Kidney (tissue), 14 donors: ENCODE measurements around the gene IFIH1. TPM values are rescaled to one million over a fixed set of nuclear protein-coding genes. Genes with fewer than 3 reads are reported as not detected.

Experiments used
- DNase-seq, 5 donors: peaks; one replicate each; pipeline ENCODE4 v3.0.0-alpha.2; 2013 to 2020
- FAIRE-seq: peaks from 2 replicates; lab custom pipeline; 2012; peaks lifted over from hg19 to GRCh38; lab: Jason Lieb, UNC
- H3K27ac ChIP-seq, 2 donors: one replicate each; pipeline ENCODE4 v1.7.0; 2013; ENCODE audit warnings: low read depth in 2 of 2, low read length in 2 of 2, inconsistent platforms in 1 of 2
- H3K27me3 ChIP-seq: one replicate; pipeline ENCODE4 v1.7.1; 2013; ENCODE audit warnings: low read length, inconsistent platforms; ENCODE audit not compliant: control insufficient read depth, insufficient read depth
- H3K36me3 ChIP-seq, 3 donors: one replicate each; pipeline versions ENCODE4 v1.7.0 to v1.7.1; 2013; ENCODE audit warnings: low read length in 3 of 3, control low read depth in 1 of 3, inconsistent platforms in 1 of 3; ENCODE audit not compliant: insufficient read depth in 3 of 3, control insufficient read depth in 2 of 3
- H3K4me1 ChIP-seq, 3 donors: one replicate each; pipeline versions ENCODE4 v1.7.0 to v1.7.1; 2013; ENCODE audit warnings: low read length in 3 of 3, inconsistent platforms in 1 of 3, low read depth in 1 of 3; ENCODE audit not compliant: control insufficient read depth in 2 of 3, insufficient read depth in 2 of 3
- H3K4me3 ChIP-seq, 3 donors: one replicate each; pipeline versions ENCODE4 v1.7.0 to v1.8.1; 2013; ENCODE audit warnings: low read length in 3 of 3, control low read depth in 1 of 3, inconsistent platforms in 1 of 3
- H3K9ac ChIP-seq, 3 donors: one replicate each; pipeline versions ENCODE4 v1.7.0 to v1.7.1; 2013; ENCODE audit warnings: low read length in 3 of 3, control low read depth in 1 of 3, inconsistent platforms in 1 of 3
- H3K9me3 ChIP-seq, 3 donors: one replicate each; pipeline versions ENCODE4 v1.7.0 to v1.7.1; 2013; ENCODE audit warnings: low read length in 3 of 3, control low read depth in 1 of 3, inconsistent platforms in 1 of 3; ENCODE audit not compliant: control insufficient read depth in 2 of 3, insufficient read depth in 1 of 3
- intact Hi-C: fragments of 100-400 bp; cut with DNase I; formaldehyde crosslinking; loops from one replicate; pipeline ENCODE4 v1.11.1; 2022
- polyA plus RNA-seq: library from polyadenylated mRNA; stranded (reverse); fragments of 350-450 nt; fragmentation: Illumina TruSeq; extraction: RNeasy Lipid Tissue Mini Kit (QIAGEN cat#74804); gene quantifications from one replicate; pipeline ENCODE4 v1.2.3, GENCODE V29; 2014; ENCODE audit warnings: low read depth, low replicate concordance; ENCODE audit not compliant: insufficient read depth
- total RNA-seq: library from RNA; stranded (reverse); fragmentation: NEBNext Ultra II Directional; extraction: Animal tissue kit (Norgen Biotek cat#: 25700); gene quantifications from one replicate; pipeline ENCODE4 v1.2.1, GENCODE V29; 2021
- TF ChIP-seq, protein P1 (sequence below): IDR thresholded peaks from 3 replicates; pipeline ENCODE4 v1.5.1; 2012; ENCODE audit warnings: mild to moderate bottlenecking, moderate library complexity, borderline replicate concordance; ENCODE audit not compliant: insufficient read depth; ENCODE audit errors: extremely low read depth
- donor health status: control.
- donor health status: control.
- donor health status: control.
- donor health status: control.
- donor health status: control.
- donor health status: DM: yes; HTN: yes; CAD: no.
- donor health status: Normal renal cell carcinoma (clear cell type).

The IFIH1 gene
- total and polyA plus RNA-seq, 2 donors from 2014 or later = 11.3 to 21.6 TPM

GRCh38 chr2:162308747-162309503 lies 9.6 kb downstream of the IFIH1 start:
- H3K4me1 ChIP-seq = no peaks in the 10 kb centered on the region
- intact Hi-C loops = no loop called here
- no peak overlapping the region for H3K9ac ChIP-seq
- peaks cover 0 to 4% (median 0%) of the 10 kb centered on the region in 3 donors for H3K36me3 ChIP-seq
- no peaks in the 10 kb centered on the region for H3K9me3 ChIP-seq
- no peak for DNase-seq
- H3K27ac ChIP-seq = no peak overlapping the region
- H3K4me3 ChIP-seq = no peak overlapping the region
- TF ChIP-seq, protein P1, sequence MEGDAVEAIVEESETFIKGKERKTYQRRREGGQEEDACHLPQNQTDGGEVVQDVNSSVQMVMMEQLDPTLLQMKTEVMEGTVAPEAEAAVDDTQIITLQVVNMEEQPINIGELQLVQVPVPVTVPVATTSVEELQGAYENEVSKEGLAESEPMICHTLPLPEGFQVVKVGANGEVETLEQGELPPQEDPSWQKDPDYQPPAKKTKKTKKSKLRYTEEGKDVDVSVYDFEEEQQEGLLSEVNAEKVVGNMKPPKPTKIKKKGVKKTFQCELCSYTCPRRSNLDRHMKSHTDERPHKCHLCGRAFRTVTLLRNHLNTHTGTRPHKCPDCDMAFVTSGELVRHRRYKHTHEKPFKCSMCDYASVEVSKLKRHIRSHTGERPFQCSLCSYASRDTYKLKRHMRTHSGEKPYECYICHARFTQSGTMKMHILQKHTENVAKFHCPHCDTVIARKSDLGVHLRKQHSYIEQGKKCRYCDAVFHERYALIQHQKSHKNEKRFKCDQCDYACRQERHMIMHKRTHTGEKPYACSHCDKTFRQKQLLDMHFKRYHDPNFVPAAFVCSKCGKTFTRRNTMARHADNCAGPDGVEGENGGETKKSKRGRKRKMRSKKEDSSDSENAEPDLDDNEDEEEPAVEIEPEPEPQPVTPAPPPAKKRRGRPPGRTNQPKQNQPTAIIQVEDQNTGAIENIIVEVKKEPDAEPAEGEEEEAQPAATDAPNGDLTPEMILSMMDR = no peak
- FAIRE-seq = no peak
- H3K27me3 ChIP-seq = no peaks in the 10 kb centered on the region

- H3K9me3 ChIP-seq = no peaks in the 10 kb centered on the region
- no peak overlapping the region for H3K9ac ChIP-seq
- DNase-seq = no peak
- H3K27ac ChIP-seq = no peak overlapping the region
- H3K27me3 ChIP-seq = no peaks in the 10 kb centered on the region
- FAIRE-seq = no peak
- no peak overlapping the region for H3K4me3 ChIP-seq
- H3K4me1 ChIP-seq = no peaks in the 10 kb centered on the region
- TF ChIP-seq, protein P1 = no peak
- peaks cover 0 to 4% (median 0%) of the 10 kb centered on the region in 3 donors for H3K36me3 ChIP-seq
- intact Hi-C loops = no loop called here
Observed at GRCh38 chr2:162305901-162306300, 12.6 kb downstream of the IFIH1 start.

DNA sequence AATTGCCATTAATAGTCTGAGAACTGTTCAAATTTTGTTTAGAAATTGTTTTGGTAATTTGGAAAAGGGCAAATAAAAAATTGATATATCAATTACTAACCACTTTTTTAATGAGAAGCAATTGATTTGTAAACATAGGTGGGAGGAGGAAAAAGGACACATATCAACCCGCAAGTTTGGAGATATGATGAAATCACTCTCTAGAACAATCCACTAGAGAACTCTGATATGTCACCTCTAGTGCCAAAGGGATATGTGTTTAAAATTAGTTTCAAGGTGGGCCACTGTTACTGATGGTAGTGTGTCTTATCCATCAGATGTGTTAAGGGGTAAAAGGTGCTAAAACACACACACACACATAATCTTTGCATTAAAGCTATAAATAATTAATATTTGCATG lies 16.6 kb downstream of the IFIH1 start:
- no peak overlapping the region for H3K4me3 ChIP-seq
- H3K36me3 ChIP-seq = peaks cover 0 to 3% (median 0%) of the 10 kb centered on the region in 3 donors
- TF ChIP-seq, protein P1 = no peak
- no peaks in the 10 kb centered on the region for H3K4me1 ChIP-seq
- intact Hi-C loops = no loop called here
- H3K27me3 ChIP-seq = no peaks in the 10 kb centered on the region
- DNase-seq (no peak), FAIRE-seq (no peak)
- no peaks in the 10 kb centered on the region for H3K9me3 ChIP-seq
- no peak overlapping the region for H3K9ac ChIP-seq
- H3K27ac ChIP-seq = no peak overlapping the region
